OCI-LY7 (cell line): Measurements from ENCODE around the gene DHRS7B. TPM values are rescaled to one million over a fixed set of nuclear protein-coding genes. Genes with fewer than 3 reads are reported as not detected.

Experiments used
- BruUV-seq: library from RNA; stranded (reverse); fragments of 400-500 nt; replicated peaks from 2 replicates; lab custom pipeline; 2021; lab: Mats Ljungman, UMichigan
- CTCF ChIA-PET: fragments of 300-600 bp; sonication (Branson Sonifier 250); formaldehyde crosslinking; loops from one replicate; lab custom pipeline; 2022; ENCODE audit warnings: antibody characterized with exemption; ENCODE audit not compliant: unreplicated experiment; lab: Charles Lee
- POLR2A ChIA-PET: fragments of 300-600 bp; sonication (Branson Sonifier 250); formaldehyde crosslinking; loops from one replicate; lab custom pipeline; 2022; ENCODE audit warnings: antibody characterized with exemption; lab: Charles Lee
- DNase-seq: peaks from one replicate; pipeline ENCODE4 v3.0.0-alpha.2; 2015; ENCODE audit warnings: low spot score
- H2AFZ ChIP-seq: fragments of 200-600 bp; sonication (generic), shearing (Covaris generic); 2 replicates; pipeline ENCODE4 v1.6.1; 2014; ENCODE audit warnings: mild to moderate bottlenecking, antibody characterized with exemption, low read length, moderate library complexity
- H3K27ac ChIP-seq: fragments of 200-600 bp; sonication (generic); 2 replicates; pipeline ENCODE4 v1.5.1; 2014; ENCODE audit warnings: mixed run types, low read depth, mild to moderate bottlenecking, moderate library complexity, low read length, inconsistent platforms; ENCODE audit not compliant: poor library complexity, severe bottlenecking
- H3K36me3 ChIP-seq: fragments of 200-600 bp; sonication (generic); 2 replicates; pipeline ENCODE4 v1.6.1; 2014; ENCODE audit warnings: mild to moderate bottlenecking, antibody characterized with exemption, low read length, moderate library complexity, mixed read lengths; ENCODE audit not compliant: insufficient read depth
- H3K4me1 ChIP-seq: fragments of 200-600 bp; sonication (generic); 2 replicates; pipeline ENCODE4 v1.5.1; 2014; ENCODE audit warnings: mild to moderate bottlenecking, low read length; ENCODE audit not compliant: insufficient read depth, poor library complexity, severe bottlenecking
- H3K4me2 ChIP-seq: fragments of 200-600 bp; sonication (generic); 2 replicates; pipeline ENCODE4 v1.6.1; 2014; ENCODE audit warnings: mild to moderate bottlenecking, low read length
- H3K4me3 ChIP-seq: fragments of 200-600 bp; sonication (generic); 2 replicates; pipeline ENCODE4 v1.5.1; 2014; ENCODE audit warnings: mild to moderate bottlenecking, low read depth, low read length; ENCODE audit not compliant: poor library complexity, severe bottlenecking
- H3K79me2 ChIP-seq: fragments of 200-600 bp; sonication (generic); 2 replicates; pipeline ENCODE4 v1.6.1; 2016; ENCODE audit warnings: low read depth, mild to moderate bottlenecking, low read length, moderate library complexity, mixed read lengths; ENCODE audit not compliant: insufficient read depth
- H3K9me2 ChIP-seq: fragments of 200-600 bp; sonication (generic); 2 replicates; pipeline ENCODE4 v1.6.1; 2016; ENCODE audit warnings: mild to moderate bottlenecking, low read length, mixed read lengths; ENCODE audit not compliant: insufficient read depth
- H3K9me3 ChIP-seq: fragments of 200-600 bp; sonication (generic); 2 replicates; pipeline ENCODE4 v1.6.1; 2014; ENCODE audit warnings: mild to moderate bottlenecking, mixed run types, low read length, mixed read lengths
- H4K20me1 ChIP-seq: fragments of 200-600 bp; sonication (generic); 2 replicates; pipeline ENCODE4 v1.6.1; 2014; ENCODE audit warnings: mild to moderate bottlenecking, antibody characterized with exemption, low read length, moderate library complexity, mixed read lengths; ENCODE audit not compliant: insufficient read depth
- EZH2phosphoT487 ChIP-seq: fragments of 200-600 bp; sonication (generic); IDR thresholded peaks from 2 replicates; pipeline ENCODE4 v1.6.1; 2018; ENCODE audit warnings: low read depth, borderline replicate concordance, mild to moderate bottlenecking, mixed run types, antibody characterized with exemption, low read length, moderate library complexity, mixed read lengths
- intact Hi-C: fragments of 100-400 bp; cut with micrococcal nuclease; formaldehyde crosslinking; loops from one replicate; pipeline ENCODE4 v1.10.0; 2022; ENCODE audit not compliant: unreplicated experiment
- total RNA-seq, 2 experiments: library from RNA; depleted of rRNA in 1 of 2; stranded (reverse); fragments of >200 nt in 1 of 2; shearing (Covaris generic) in 1 of 2; gene quantifications; 2 replicates each; pipeline ENCODE4 v1.2.3, GENCODE V29; 2014 to 2022
- TF ChIP-seq, protein P1 (sequence below): fragments of 200-600 bp; sonication (generic); conservative IDR thresholded peaks from 2 replicates; pipeline ENCODE4 v1.5.1; 2014; ENCODE audit warnings: mild to moderate bottlenecking, antibody characterized with exemption, low read length, moderate library complexity, mixed read lengths

DHRS7B gene
- total RNA-seq, 2 experiments from 2014 or later: 16.0 to 16.5 TPM

DNA sequence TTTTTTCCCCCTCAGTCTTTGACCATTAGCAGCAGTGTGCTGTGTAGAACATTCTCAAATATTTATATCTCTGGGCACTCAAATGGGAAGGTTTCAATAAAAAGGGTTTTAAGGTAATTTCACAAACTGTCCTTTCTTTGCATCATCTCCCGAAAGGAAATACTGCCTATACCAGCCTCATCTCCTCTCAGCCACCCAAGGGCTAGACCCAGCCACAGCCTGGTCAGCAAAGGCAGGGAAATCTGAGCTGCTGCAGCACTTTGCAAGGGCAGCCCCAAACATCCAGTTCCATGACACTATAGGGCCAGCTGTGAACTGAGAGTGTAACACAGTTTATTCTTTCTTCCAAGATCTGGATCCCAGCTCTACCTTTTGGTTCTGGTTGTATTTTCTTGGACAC, 58.3 kb downstream of the DHRS7B start:
- no peaks in the 10 kb centered on the region for H3K79me2 ChIP-seq
- ChIA-PET CTCF (no interaction called here), POLR2A (interaction anchor here (0.8 kb wide), 1 partner anchor 20 kb away, joined by 3 read pairs; no protein-coding TSS in a partner anchor)
- intact Hi-C loops: no loop called here
- DNase-seq: no peak
- no peaks in the 10 kb centered on the region for H3K4me1 ChIP-seq
- no peak overlapping the region for H3K4me3 ChIP-seq
- H3K27ac ChIP-seq: no peak overlapping the region
- H4K20me1 ChIP-seq: no peaks in the 10 kb centered on the region
- no peak for TF ChIP-seq EZH2phosphoT487
- TF ChIP-seq, protein P1, sequence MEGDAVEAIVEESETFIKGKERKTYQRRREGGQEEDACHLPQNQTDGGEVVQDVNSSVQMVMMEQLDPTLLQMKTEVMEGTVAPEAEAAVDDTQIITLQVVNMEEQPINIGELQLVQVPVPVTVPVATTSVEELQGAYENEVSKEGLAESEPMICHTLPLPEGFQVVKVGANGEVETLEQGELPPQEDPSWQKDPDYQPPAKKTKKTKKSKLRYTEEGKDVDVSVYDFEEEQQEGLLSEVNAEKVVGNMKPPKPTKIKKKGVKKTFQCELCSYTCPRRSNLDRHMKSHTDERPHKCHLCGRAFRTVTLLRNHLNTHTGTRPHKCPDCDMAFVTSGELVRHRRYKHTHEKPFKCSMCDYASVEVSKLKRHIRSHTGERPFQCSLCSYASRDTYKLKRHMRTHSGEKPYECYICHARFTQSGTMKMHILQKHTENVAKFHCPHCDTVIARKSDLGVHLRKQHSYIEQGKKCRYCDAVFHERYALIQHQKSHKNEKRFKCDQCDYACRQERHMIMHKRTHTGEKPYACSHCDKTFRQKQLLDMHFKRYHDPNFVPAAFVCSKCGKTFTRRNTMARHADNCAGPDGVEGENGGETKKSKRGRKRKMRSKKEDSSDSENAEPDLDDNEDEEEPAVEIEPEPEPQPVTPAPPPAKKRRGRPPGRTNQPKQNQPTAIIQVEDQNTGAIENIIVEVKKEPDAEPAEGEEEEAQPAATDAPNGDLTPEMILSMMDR: no peak
- no peaks in the 10 kb centered on the region for H3K9me2 ChIP-seq
- no peak overlapping the region for H3K4me2 ChIP-seq
- no peaks in the 10 kb centered on the region for H3K9me3 ChIP-seq
- BruUV-seq: no TSS peak
- H3K36me3 ChIP-seq: peaks cover 4% of the 10 kb centered on the region; the same call in 1 of the 2 replicates
- H2AFZ ChIP-seq: no peak overlapping the region

DNA sequence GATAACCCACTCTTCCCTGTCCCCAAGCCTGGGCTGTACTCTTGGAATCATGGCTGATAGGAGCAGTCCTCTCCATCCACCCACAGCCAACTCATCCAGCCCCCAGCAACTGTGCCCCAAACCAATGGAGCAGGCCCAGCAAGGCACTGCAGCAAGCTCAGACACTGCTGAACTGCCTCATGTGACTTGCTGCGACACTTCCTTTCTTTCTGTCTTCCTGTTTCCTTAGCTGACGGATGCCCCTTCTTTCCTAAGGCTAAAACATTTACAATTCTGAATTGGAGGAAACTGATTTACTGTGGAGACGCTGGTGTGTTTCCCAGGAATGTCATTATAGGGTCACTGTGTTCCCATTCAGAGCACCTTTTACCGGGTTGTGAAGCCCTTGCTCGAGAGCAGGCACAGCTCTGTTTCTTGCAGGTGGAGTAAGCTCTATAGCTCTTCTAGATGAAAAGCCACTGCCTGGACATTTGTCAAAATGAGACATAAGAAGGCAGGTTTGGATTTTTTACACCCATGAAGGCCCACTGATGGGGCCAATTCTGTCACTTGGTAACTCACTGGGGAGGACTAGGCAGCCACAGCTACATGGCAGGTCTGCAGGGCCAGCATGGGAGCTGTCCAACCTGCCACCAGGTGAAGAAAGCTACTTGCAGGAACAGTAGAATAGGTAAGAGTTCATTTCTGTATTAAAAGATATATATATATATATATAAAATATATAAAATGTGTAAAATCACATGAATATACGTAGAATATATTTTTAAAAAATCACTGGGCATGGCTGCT, 59.8 kb downstream of the DHRS7B start:
- H3K4me2 ChIP-seq: no peak overlapping the region
- no peak for DNase-seq

More for the DNA sequence above, 59.8 kb downstream of the DHRS7B start:
- Histone ChIP-seq H4K20me1 (no peaks in the 10 kb centered on the region), H3K36me3 (peaks cover 4% of the 10 kb centered on the region; the same call in 1 of the 2 replicates), H3K27ac (no peak overlapping the region), H3K9me3 (no peaks in the 10 kb centered on the region), H3K4me1 (no peaks in the 10 kb centered on the region), H2AFZ (no peak overlapping the region), H3K9me2 (no peaks in the 10 kb centered on the region), H3K79me2 (no peaks in the 10 kb centered on the region), H3K4me3 (no peak overlapping the region)
- no peak for TF ChIP-seq EZH2phosphoT487
- TF ChIP-seq, protein P1: no peak
- ChIA-PET POLR2A (interaction anchor here (0.6 to 0.9 kb wide), 3 partner anchors 10 to 17 kb away, joined by 3 read pairs; no protein-coding TSS in a partner anchor), CTCF (no interaction called here)
- intact Hi-C loops: no loop called here
- no TSS peak for BruUV-seq
